Nephron (organoid): ENCODE measurements around the gene DHDH.
A peak's percentile ranks its signal among the peaks of the same experiment; 100 is the strongest.

Experiments used
- H3K27ac Mint-ChIP-seq, 3 experiments: 2 replicates each; pipeline ENCODE4 v1.8.0; 2020; ENCODE audit warnings: mixed read lengths in 3 of 3, mild to moderate bottlenecking in 2 of 3, moderate library complexity in 1 of 3
- H3K27me3 Mint-ChIP-seq: 2 replicates; pipeline ENCODE4 v1.8.0; 2021; ENCODE audit warnings: low read depth, mild to moderate bottlenecking, moderate library complexity, mixed read lengths
- H3K36me3 Mint-ChIP-seq: 2 replicates; pipeline ENCODE4 v1.8.0; 2020; ENCODE audit warnings: low read depth, mixed read lengths
- H3K4me1 Mint-ChIP-seq: 2 replicates; pipeline ENCODE4 v1.8.0; 2020; ENCODE audit warnings: mixed read lengths
- H3K4me3 Mint-ChIP-seq, 3 experiments: 2 replicates each; pipeline ENCODE4 v1.8.0; 2020; ENCODE audit warnings: mild to moderate bottlenecking in 3 of 3, mixed read lengths in 3 of 3, moderate library complexity in 2 of 3
- H3K9me3 Mint-ChIP-seq: 2 replicates; pipeline ENCODE4 v1.8.0; 2020; ENCODE audit warnings: mixed read lengths
- TF ChIP-seq, protein P1 (sequence below), 3 experiments: fragments of 200-600 bp; sonication (generic); IDR thresholded peaks; one replicate each; pipeline ENCODE4 v1.5.0; 2021; ENCODE audit warnings: antibody characterized with exemption in 3 of 3; ENCODE audit not compliant: unreplicated experiment in 3 of 3

DHDH gene

DNA sequence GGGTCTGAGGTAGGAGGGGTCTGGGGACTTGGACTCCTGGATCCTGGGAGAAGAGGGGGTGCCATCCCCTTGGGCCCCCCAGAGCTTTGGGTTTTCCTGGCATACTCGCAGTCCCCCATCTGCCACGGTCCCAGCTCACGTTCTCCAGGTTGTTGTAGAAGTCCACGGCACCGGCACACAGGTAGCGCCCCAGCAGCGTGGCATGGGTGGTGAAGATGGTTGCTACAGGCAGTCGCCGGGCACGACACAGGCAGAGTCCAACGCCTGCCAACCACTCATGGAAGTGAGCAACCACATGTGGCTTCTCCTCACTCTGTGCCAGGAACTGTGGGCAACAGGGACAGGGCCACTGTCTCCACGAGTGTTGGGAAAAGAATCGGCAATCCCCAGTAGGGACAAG, 52.2 kb downstream of the DHDH start:
- no peaks in the 10 kb centered on the region for H3K9me3 Mint-ChIP-seq
- no peak overlapping the region for H3K27ac Mint-ChIP-seq
- H3K36me3 Mint-ChIP-seq = peaks cover 58% of the 10 kb centered on the region
- TF ChIP-seq, protein P1, sequence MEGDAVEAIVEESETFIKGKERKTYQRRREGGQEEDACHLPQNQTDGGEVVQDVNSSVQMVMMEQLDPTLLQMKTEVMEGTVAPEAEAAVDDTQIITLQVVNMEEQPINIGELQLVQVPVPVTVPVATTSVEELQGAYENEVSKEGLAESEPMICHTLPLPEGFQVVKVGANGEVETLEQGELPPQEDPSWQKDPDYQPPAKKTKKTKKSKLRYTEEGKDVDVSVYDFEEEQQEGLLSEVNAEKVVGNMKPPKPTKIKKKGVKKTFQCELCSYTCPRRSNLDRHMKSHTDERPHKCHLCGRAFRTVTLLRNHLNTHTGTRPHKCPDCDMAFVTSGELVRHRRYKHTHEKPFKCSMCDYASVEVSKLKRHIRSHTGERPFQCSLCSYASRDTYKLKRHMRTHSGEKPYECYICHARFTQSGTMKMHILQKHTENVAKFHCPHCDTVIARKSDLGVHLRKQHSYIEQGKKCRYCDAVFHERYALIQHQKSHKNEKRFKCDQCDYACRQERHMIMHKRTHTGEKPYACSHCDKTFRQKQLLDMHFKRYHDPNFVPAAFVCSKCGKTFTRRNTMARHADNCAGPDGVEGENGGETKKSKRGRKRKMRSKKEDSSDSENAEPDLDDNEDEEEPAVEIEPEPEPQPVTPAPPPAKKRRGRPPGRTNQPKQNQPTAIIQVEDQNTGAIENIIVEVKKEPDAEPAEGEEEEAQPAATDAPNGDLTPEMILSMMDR (IDR thresholded peaks at IDR 0.05; ENCODE audit: unreplicated experiment in 3 of 3) = no peak
- H3K4me1 Mint-ChIP-seq = peaks cover 13% of the 10 kb centered on the region
- no peak overlapping the region for H3K4me3 Mint-ChIP-seq
- H3K27me3 Mint-ChIP-seq = no peaks in the 10 kb centered on the region

DNA sequence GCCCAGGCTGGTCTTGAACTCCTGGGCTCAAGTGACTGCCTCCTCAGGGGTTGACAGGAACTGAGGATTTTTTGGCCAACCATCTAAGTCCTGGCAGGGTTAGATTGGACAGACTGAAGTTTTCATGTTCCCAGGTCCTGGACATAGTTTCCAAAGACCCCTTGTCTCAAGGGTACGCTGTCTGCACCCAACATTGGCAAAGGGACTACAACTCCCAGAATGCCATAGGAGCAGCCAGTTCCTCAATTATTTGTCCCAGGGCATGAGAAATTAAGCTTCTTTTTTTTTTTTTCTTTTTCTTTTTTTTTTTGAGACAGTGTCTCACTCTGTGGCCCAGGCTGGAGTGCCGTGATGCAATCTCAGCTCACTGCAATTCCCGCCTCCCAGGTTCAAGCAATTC, 52.7 kb downstream of the DHDH start:
- Mint-ChIP-seq H3K4me3 (no peak overlapping the region), H3K9me3 (no peaks in the 10 kb centered on the region), H3K4me1 (peaks cover 18% of the 10 kb centered on the region), H3K27me3 (no peaks in the 10 kb centered on the region), H3K36me3 (peaks cover 61% of the 10 kb centered on the region), H3K27ac (no peak overlapping the region)
- TF ChIP-seq, protein P1 (IDR thresholded peaks at IDR 0.05; ENCODE audit: unreplicated experiment in 3 of 3) = no peak

DNA sequence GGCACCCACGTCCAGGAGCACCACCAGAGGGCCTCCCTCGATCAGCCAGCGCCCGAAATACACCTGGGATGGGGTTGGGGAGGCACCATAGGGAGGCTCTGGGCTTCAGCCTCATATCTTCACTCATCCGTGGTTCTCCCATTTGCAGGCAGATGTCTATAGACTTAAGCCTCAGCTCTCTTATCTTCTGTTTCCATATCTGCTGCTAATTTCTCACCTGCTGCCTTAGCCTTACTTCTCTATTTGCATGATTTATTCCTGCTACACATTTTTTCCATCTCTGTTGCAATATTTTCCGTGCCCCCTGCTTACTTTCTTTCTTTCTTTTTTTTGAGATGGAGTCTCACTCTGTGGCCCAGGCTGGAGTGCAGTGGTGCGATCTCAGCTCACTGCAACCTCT, 53.8 kb downstream of the DHDH start:
- Mint-ChIP-seq H3K4me3 (no peak overlapping the region), H3K36me3 (peaks cover 52% of the 10 kb centered on the region), H3K27ac (no peak overlapping the region), H3K9me3 (no peaks in the 10 kb centered on the region), H3K4me1 (peaks cover 23% of the 10 kb centered on the region), H3K27me3 (no peaks in the 10 kb centered on the region)
- TF ChIP-seq, protein P1 (IDR thresholded peaks at IDR 0.05; ENCODE audit: unreplicated experiment in 3 of 3) = no peak

DNA sequence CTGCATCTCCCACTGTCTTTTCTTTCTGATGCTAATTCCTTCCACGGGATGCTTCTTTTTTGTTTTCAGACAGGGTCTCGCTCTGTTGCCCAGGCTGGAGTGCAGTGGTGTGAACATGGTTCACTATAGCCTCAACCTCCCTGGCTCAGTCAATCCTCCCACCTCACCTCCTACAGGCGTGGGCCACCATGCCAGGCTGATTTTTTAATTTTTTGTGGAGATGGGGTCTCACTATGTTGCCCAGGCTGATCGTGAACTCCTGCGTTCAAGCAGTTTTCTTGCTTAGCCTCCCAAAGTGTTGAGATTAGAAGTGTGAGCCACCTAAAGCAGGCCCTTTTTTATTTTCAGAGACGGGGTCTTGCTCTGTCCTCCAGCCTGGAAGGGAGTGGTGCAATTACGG, 54.8 kb downstream of the DHDH start:
- no peaks in the 10 kb centered on the region for H3K27me3 Mint-ChIP-seq

DNA sequence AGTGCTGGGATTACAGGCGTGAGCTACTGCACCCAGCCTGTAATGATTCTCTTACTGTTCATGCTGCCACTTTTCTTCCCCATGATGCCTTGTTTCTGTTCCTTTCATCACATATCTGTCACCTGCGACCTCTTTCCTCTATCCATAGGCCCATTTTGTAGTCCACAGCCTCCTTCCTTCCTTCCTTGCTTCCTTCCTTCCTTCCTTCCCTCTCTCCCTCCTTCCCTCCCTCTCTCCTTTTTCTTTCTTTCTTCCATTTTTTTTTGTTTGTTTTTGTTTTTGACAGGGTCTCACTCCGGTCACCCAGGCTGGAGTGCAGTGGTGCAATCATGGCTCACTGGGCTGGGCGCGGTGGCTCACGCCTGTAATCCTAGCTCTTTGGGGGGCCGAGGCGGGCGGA, 55.4 kb downstream of the DHDH start:
- Mint-ChIP-seq H3K27ac (peak overlapping the region in 1 of 3 experiments; percentile 46), H3K36me3 (peaks cover 40% of the 10 kb centered on the region), H3K4me1 (peaks cover 29% of the 10 kb centered on the region), H3K4me3 (no peak overlapping the region), H3K9me3 (no peaks in the 10 kb centered on the region), H3K27me3 (no peaks in the 10 kb centered on the region)
- TF ChIP-seq, protein P1 (IDR thresholded peaks at IDR 0.05; ENCODE audit: unreplicated experiment in 3 of 3) = no peak

More for the DNA sequence above, 54.8 kb downstream of the DHDH start:
- peak overlapping the region in 1 of 3 experiments; percentile 59 for H3K27ac Mint-ChIP-seq
- H3K36me3 Mint-ChIP-seq = peaks cover 45% of the 10 kb centered on the region
- peaks cover 25% of the 10 kb centered on the region for H3K4me1 Mint-ChIP-seq
- H3K4me3 Mint-ChIP-seq = no peak overlapping the region
- no peaks in the 10 kb centered on the region for H3K9me3 Mint-ChIP-seq
- TF ChIP-seq, protein P1 (IDR thresholded peaks at IDR 0.05; ENCODE audit: unreplicated experiment in 3 of 3) = no peak

DNA sequence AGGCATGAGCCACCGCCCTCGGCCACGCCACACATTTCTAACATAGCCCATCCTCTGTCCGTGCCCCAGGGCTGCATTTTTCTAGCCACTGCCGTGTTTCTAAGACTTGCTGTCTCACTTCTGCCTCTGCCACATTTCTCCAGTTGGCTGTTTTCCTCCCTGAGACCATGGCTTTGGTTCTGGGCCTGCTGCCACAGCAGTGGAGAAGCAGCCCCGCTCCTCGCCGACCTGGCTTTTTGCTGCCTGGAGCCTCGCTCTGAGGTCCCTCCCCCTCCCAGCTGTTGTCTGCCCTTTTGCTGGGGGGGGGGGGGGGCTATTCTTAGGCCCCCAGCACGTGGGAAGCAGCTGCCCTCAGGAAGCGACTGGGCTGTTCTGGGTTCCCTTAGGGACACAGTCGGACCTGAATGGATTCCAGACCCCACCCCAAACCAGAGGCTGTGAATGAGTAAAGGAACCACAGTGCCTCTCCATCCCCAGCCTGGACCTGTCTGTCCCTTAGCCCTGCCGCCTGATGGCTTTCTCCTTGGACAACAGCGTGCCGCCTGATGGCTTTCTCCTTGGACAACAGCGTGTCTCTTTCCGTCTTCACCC, 56.3 kb downstream of the DHDH start:
- Mint-ChIP-seq H3K4me1 (peaks cover 36% of the 10 kb centered on the region), H3K4me3 (peak overlapping the region; percentile 20 to 53 (median 45)), H3K27ac (peak overlapping the region; percentile 24 to 91 (median 85)), H3K27me3 (no peaks in the 10 kb centered on the region), H3K9me3 (no peaks in the 10 kb centered on the region), H3K36me3 (peaks cover 40% of the 10 kb centered on the region)
- TF ChIP-seq, protein P1 (IDR thresholded peaks at IDR 0.05; ENCODE audit: unreplicated experiment in 3 of 3) = no peak
